ENCODE results near the gene FCN2. TPM values are rescaled to one million over a fixed set of nuclear protein-coding genes. Genes with fewer than 3 reads are reported as not detected.

Gene FCN2
- total RNA-seq, 2 experiments from 2014 or later: not detected

GRCh38 chr9:134879664-134880483, 736 bp upstream of the FCN2 start:
- no peaks in the 10 kb centered on the region for H3K9me2 ChIP-seq (ENCODE audit: insufficient read depth, low read length)
- POLR2A ChIA-PET: interaction anchor here (0.6 to 1.3 kb wide), 2 partner anchors 13 to 80 kb away, joined by 3 read pairs; no protein-coding TSS in a partner anchor
- H3K4me3 ChIP-seq (ENCODE audit: low read depth, low read length, poor library complexity, severe bottlenecking): no peak overlapping the region
- no peak overlapping the region for H3K4me2 ChIP-seq (ENCODE audit: low read length)
- intact Hi-C loops (cut with micrococcal nuclease; ENCODE audit: unreplicated experiment): no loop called here
- no peak overlapping the region for H3K27ac ChIP-seq (ENCODE audit: low read depth, low read length, poor library complexity, severe bottlenecking)
- H2AFZ ChIP-seq (ENCODE audit: low read length): no peak overlapping the region
- DNase-seq (ENCODE audit: low spot score): no peak
- TF ChIP-seq CTCF (conservative IDR thresholded peaks at IDR 0.05; ENCODE audit: low read length): no peak
- no peak for TF ChIP-seq EZH2phosphoT487 (IDR thresholded peaks at IDR 0.05; ENCODE audit: borderline replicate concordance, low read depth, low read length)
- no peaks in the 10 kb centered on the region for H3K79me2 ChIP-seq (ENCODE audit: insufficient read depth, low read depth, low read length)
- no peaks in the 10 kb centered on the region for H4K20me1 ChIP-seq (ENCODE audit: insufficient read depth, low read length)
- CTCF ChIA-PET (ENCODE audit: unreplicated experiment): no interaction called here
- no peaks in the 10 kb centered on the region for H3K36me3 ChIP-seq (ENCODE audit: insufficient read depth, low read length)
- H3K4me1 ChIP-seq (ENCODE audit: insufficient read depth, low read length, poor library complexity, severe bottlenecking): peaks cover 8% of the 10 kb centered on the region
- no peaks in the 10 kb centered on the region for H3K9me3 ChIP-seq (ENCODE audit: low read length)
- no TSS peak for BruUV-seq (replicated peaks)

DNA sequence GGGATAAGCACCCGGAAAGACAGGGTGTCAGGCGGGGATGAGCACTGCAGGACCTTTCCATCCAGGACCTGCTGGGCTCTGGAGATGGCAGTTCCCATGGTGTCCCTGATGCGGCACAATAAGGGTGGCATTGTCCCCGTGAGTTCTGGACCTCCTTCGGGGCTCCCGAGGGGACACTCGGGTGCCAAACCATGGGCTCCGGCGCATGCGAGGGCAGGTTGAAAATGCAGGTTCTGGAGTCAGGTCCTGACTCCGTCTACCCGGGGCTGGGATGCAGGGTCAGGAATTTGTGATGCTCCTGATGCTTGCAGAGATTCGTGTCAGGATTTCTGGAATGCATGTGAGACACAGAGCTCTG, 682 bp downstream of the FCN2 start:
- Histone ChIP-seq H3K4me2 (ENCODE audit: low read length) (no peak overlapping the region), H3K27ac (ENCODE audit: low read depth, low read length, poor library complexity, severe bottlenecking) (no peak overlapping the region), H3K79me2 (ENCODE audit: insufficient read depth, low read depth, low read length) (no peaks in the 10 kb centered on the region), H3K4me1 (ENCODE audit: insufficient read depth, low read length, poor library complexity, severe bottlenecking) (no peaks in the 10 kb centered on the region), H3K4me3 (ENCODE audit: low read depth, low read length, poor library complexity, severe bottlenecking) (no peak overlapping the region), H4K20me1 (ENCODE audit: insufficient read depth, low read length) (no peaks in the 10 kb centered on the region), H2AFZ (ENCODE audit: low read length) (no peak overlapping the region), H3K36me3 (ENCODE audit: insufficient read depth, low read length) (no peaks in the 10 kb centered on the region), H3K9me2 (ENCODE audit: insufficient read depth, low read length) (no peaks in the 10 kb centered on the region), H3K9me3 (ENCODE audit: low read length) (no peaks in the 10 kb centered on the region)
- DNase-seq (ENCODE audit: low spot score): no peak
- TF ChIP-seq CTCF (conservative IDR thresholded peaks at IDR 0.05; ENCODE audit: low read length) (no peak), EZH2phosphoT487 (IDR thresholded peaks at IDR 0.05; ENCODE audit: borderline replicate concordance, low read depth, low read length) (no peak)
- no TSS peak for BruUV-seq (replicated peaks)
- CTCF ChIA-PET (ENCODE audit: unreplicated experiment): no interaction called here
- POLR2A ChIA-PET: no interaction called here
- intact Hi-C loops (cut with micrococcal nuclease; ENCODE audit: unreplicated experiment): no loop called here

DNA sequence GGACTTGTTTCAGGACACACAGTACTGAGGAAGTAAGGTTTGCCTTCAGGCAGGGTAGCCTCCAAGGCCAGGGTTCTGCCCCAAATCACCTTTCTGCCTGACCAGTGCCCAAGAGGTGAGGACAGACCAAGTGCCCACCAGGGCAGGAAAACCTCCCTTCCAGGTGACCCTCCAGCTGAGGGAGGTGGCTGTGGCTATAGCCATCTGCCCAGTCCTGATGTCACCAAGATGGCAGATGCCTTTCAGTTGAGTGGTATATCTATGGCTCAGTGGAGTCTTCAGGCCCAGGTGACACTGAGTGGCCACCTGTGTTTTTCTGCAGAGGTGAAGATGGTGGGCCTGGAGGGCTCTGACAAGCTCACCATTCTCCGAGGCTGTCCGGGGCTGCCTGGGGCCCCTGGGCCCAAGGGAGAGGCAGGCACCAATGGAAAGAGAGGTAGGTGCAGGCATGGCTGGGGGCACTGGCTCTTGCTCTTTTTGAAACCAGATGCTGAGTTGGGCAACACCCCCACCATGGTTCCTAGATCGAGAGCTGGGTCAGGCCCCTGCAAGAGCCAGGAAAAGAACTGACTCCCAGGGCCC, 1.7 kb downstream of the FCN2 start:
- Histone ChIP-seq H3K79me2 (ENCODE audit: insufficient read depth, low read depth, low read length) (no peaks in the 10 kb centered on the region), H3K27ac (ENCODE audit: low read depth, low read length, poor library complexity, severe bottlenecking) (no peak overlapping the region), H3K9me3 (ENCODE audit: low read length) (no peaks in the 10 kb centered on the region), H3K4me3 (ENCODE audit: low read depth, low read length, poor library complexity, severe bottlenecking) (no peak overlapping the region), H3K36me3 (ENCODE audit: insufficient read depth, low read length) (no peaks in the 10 kb centered on the region), H3K4me2 (ENCODE audit: low read length) (no peak overlapping the region), H3K4me1 (ENCODE audit: insufficient read depth, low read length, poor library complexity, severe bottlenecking) (no peaks in the 10 kb centered on the region), H3K9me2 (ENCODE audit: insufficient read depth, low read length) (no peaks in the 10 kb centered on the region), H2AFZ (ENCODE audit: low read length) (no peak overlapping the region), H4K20me1 (ENCODE audit: insufficient read depth, low read length) (no peaks in the 10 kb centered on the region)
- TF ChIP-seq CTCF (conservative IDR thresholded peaks at IDR 0.05; ENCODE audit: low read length): no peak
- TF ChIP-seq EZH2phosphoT487 (IDR thresholded peaks at IDR 0.05; ENCODE audit: borderline replicate concordance, low read depth, low read length): no peak
- BruUV-seq (replicated peaks): no TSS peak
- POLR2A ChIA-PET: no interaction called here
- no peak for DNase-seq (ENCODE audit: low spot score)
- CTCF ChIA-PET (ENCODE audit: unreplicated experiment): interaction anchor here (0.6 kb wide), 1 partner anchor 923 kb away, joined by 3 read pairs; no protein-coding TSS in a partner anchor
- intact Hi-C loops (cut with micrococcal nuclease; ENCODE audit: unreplicated experiment): no loop called here

Data from OCI-LY7 (cell line).